ENCODE data around the gene NPHP3.
A peak's percentile ranks its signal among the peaks of the same experiment; 100 is the strongest.

Gene NPHP3

DNA sequence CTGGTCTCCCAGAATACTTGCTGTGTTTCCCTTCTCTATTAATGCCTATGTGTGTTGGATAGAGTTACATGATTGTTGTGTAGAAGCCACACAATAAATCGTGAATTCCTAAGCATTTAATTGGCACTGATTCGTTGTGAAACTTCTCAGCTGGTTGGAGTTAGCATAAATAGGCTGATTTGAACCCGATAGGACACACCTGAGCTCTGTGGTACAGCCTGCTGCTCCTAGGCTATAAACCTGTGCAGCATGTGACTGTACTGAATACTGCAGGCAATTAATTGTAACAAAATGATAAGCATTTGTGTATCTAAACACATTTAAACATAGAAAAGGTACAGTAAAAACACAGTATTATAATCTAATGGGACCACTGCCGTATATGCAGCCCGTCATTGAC, 67.5 kb downstream of the NPHP3 start:
- no peaks in the 10 kb centered on the region for H3K4me1 ChIP-seq (ENCODE audit: control insufficient read depth, insufficient read depth, low read depth, low read length)
- WGBS, result 89% methylated on average over 5 of the region's 5 CpGs
- no peak overlapping the region for H4K91ac ChIP-seq (ENCODE audit: low read length)
- no peak overlapping the region for H2BK15ac ChIP-seq (ENCODE audit: low read depth, poor library complexity, severe bottlenecking)
- no peak overlapping the region for H4K8ac ChIP-seq (ENCODE audit: low read length)
- no peak overlapping the region for H2BK12ac ChIP-seq (ENCODE audit: low read length in 2 of 2)
- no peak overlapping the region for H3K14ac ChIP-seq (ENCODE audit: low read length in 2 of 2)
- no peaks in the 10 kb centered on the region for H3K36me3 ChIP-seq (ENCODE audit: control insufficient read depth in 1 of 2, insufficient read depth in 2 of 2, low read depth in 1 of 2, low read length in 2 of 2)
- no peaks in the 10 kb centered on the region for H3K9me3 ChIP-seq (ENCODE audit: control insufficient read depth, low read length)
- H2BK120ac ChIP-seq (ENCODE audit: low read depth, low read length), result no peak overlapping the region
- H3K4me3 ChIP-seq (ENCODE audit: insufficient read depth in 1 of 2, low read depth in 1 of 2, low read length in 2 of 2), result no peak overlapping the region
- H3K27me3 ChIP-seq (ENCODE audit: control insufficient read depth in 1 of 2, insufficient read depth in 1 of 2, low read length in 2 of 2), result no peaks in the 10 kb centered on the region
- H3K23ac ChIP-seq (ENCODE audit: low read length in 2 of 2), result no peak overlapping the region
- no peak for DNase-seq
- H3K4me2 ChIP-seq (ENCODE audit: low read length, poor library complexity, severe bottlenecking), result no peak overlapping the region
- no peak overlapping the region for H3K4ac ChIP-seq (ENCODE audit: low read depth in 1 of 2, low read length in 2 of 2)
- no peak overlapping the region for H3K9ac ChIP-seq (ENCODE audit: low read length)
- H2BK5ac ChIP-seq (ENCODE audit: low read depth, low read length, poor library complexity, severe bottlenecking), result no peak overlapping the region
- peaks cover 8% of the 10 kb centered on the region for H3K79me1 ChIP-seq (replicated peaks; ENCODE audit: low read length, poor library complexity, severe bottlenecking)
- no peak overlapping the region for H3K18ac ChIP-seq (ENCODE audit: low read depth in 1 of 2, low read length in 2 of 2)
- no peak overlapping the region for H3K27ac ChIP-seq (ENCODE audit: low read length, poor library complexity, severe bottlenecking)
- H2AK5ac ChIP-seq (ENCODE audit: low read length, severe bottlenecking), result no peak overlapping the region
- no peak overlapping the region for H2AFZ ChIP-seq (ENCODE audit: low read depth, low read length)

DNA sequence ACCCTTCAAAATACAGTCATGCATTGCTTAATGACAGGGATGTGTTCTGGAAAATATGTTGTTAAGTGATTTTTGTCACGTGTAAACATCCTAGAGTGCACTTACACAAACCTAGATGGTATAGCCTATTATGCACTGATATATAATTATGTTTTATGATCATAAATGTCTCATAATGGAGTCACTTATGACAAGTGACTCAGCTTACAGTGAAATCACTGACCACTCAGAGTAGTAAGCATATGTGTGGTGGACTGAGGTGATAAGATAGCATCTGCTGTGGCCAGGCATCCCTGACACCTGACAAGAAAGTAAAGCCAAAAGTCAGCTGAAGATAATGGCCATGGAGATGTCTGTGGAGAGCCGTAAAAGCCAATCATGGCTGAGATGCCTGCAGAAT, 68.0 kb downstream of the NPHP3 start:
- Histone ChIP-seq H3K9ac (ENCODE audit: low read length) (no peak overlapping the region), H3K4me2 (ENCODE audit: low read length, poor library complexity, severe bottlenecking) (no peak overlapping the region), H3K27me3 (ENCODE audit: control insufficient read depth in 1 of 2, insufficient read depth in 1 of 2, low read length in 2 of 2) (no peaks in the 10 kb centered on the region), H3K23ac (ENCODE audit: low read length in 2 of 2) (no peak overlapping the region), H3K79me1 (replicated peaks; ENCODE audit: low read length, poor library complexity, severe bottlenecking) (peaks cover 8% of the 10 kb centered on the region), H2BK15ac (ENCODE audit: low read depth, poor library complexity, severe bottlenecking) (no peak overlapping the region), H2BK5ac (ENCODE audit: low read depth, low read length, poor library complexity, severe bottlenecking) (no peak overlapping the region), H3K27ac (ENCODE audit: low read length, poor library complexity, severe bottlenecking) (no peak overlapping the region), H4K8ac (ENCODE audit: low read length) (no peak overlapping the region), H2BK12ac (ENCODE audit: low read length in 2 of 2) (no peak overlapping the region), H3K14ac (ENCODE audit: low read length in 2 of 2) (no peak overlapping the region), H2AFZ (ENCODE audit: low read depth, low read length) (no peak overlapping the region), H4K91ac (ENCODE audit: low read length) (no peak overlapping the region), H2BK120ac (ENCODE audit: low read depth, low read length) (no peak overlapping the region), H3K4me3 (ENCODE audit: insufficient read depth in 1 of 2, low read depth in 1 of 2, low read length in 2 of 2) (no peak overlapping the region), H2AK5ac (ENCODE audit: low read length, severe bottlenecking) (no peak overlapping the region), H3K36me3 (ENCODE audit: control insufficient read depth in 1 of 2, insufficient read depth in 2 of 2, low read depth in 1 of 2, low read length in 2 of 2) (no peaks in the 10 kb centered on the region), H3K18ac (ENCODE audit: low read depth in 1 of 2, low read length in 2 of 2) (no peak overlapping the region), H3K4ac (ENCODE audit: low read depth in 1 of 2, low read length in 2 of 2) (no peak overlapping the region), H3K9me3 (ENCODE audit: control insufficient read depth, low read length) (no peaks in the 10 kb centered on the region), H3K4me1 (ENCODE audit: control insufficient read depth, insufficient read depth, low read depth, low read length) (no peaks in the 10 kb centered on the region)
- DNase-seq, result no peak
- WGBS, result 97% methylated on average over 1 of the region's 2 CpGs

DNA sequence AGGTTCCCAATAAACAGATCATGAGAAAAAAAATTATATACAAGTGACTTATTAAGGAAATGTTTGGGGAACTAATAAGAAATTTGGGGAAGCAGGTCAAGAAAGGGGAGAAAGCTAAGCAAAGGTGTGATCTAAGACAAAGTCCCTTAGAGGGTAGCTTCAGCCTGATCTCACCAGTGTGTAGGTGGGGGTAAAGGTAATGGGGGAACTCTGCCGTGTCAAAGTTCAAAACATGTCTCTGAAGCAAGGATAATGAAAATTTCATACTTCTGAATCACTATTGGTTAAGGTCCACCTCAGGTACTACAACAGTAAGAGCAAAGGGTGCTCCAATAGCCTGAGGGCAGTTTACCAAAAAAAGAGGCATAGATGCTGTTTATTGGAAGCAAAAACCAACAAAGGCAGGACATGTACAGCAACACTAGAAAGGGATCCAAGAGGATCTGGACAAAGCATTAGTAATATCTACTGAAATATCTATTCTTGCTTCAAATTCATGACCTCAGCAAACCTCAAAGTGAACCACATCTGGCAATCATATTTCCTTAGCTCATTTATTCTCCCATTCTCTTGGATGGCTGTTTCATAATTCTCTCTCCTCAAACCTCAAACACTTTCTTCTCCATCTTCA, 69.5 kb downstream of the NPHP3 start:
- Histone ChIP-seq H2BK120ac (ENCODE audit: low read depth, low read length) (no peak overlapping the region), H2BK12ac (ENCODE audit: low read length in 2 of 2) (no peak overlapping the region), H3K79me1 (replicated peaks; ENCODE audit: low read length, poor library complexity, severe bottlenecking) (peaks cover 10% of the 10 kb centered on the region), H2AFZ (ENCODE audit: low read depth, low read length) (no peak overlapping the region), H3K4me2 (ENCODE audit: low read length, poor library complexity, severe bottlenecking) (no peak overlapping the region), H2BK15ac (ENCODE audit: low read depth, poor library complexity, severe bottlenecking) (no peak overlapping the region), H4K91ac (ENCODE audit: low read length) (no peak overlapping the region), H3K23ac (ENCODE audit: low read length in 2 of 2) (no peak overlapping the region), H3K4me1 (ENCODE audit: control insufficient read depth, insufficient read depth, low read depth, low read length) (no peaks in the 10 kb centered on the region), H3K9me3 (ENCODE audit: control insufficient read depth, low read length) (no peaks in the 10 kb centered on the region), H3K4ac (ENCODE audit: low read depth in 1 of 2, low read length in 2 of 2) (no peak overlapping the region), H3K18ac (ENCODE audit: low read depth in 1 of 2, low read length in 2 of 2) (no peak overlapping the region), H3K14ac (ENCODE audit: low read length in 2 of 2) (no peak overlapping the region), H3K27me3 (ENCODE audit: control insufficient read depth in 1 of 2, insufficient read depth in 1 of 2, low read length in 2 of 2) (no peaks in the 10 kb centered on the region), H2AK5ac (ENCODE audit: low read length, severe bottlenecking) (no peak overlapping the region), H3K27ac (ENCODE audit: low read length, poor library complexity, severe bottlenecking) (no peak overlapping the region), H3K36me3 (ENCODE audit: control insufficient read depth in 1 of 2, insufficient read depth in 2 of 2, low read depth in 1 of 2, low read length in 2 of 2) (no peaks in the 10 kb centered on the region), H2BK5ac (ENCODE audit: low read depth, low read length, poor library complexity, severe bottlenecking) (no peak overlapping the region), H4K8ac (ENCODE audit: low read length) (no peak overlapping the region), H3K9ac (ENCODE audit: low read length) (peak overlapping the region; percentile 14), H3K4me3 (ENCODE audit: insufficient read depth in 1 of 2, low read depth in 1 of 2, low read length in 2 of 2) (no peak overlapping the region)
- WGBS, result no CpG with 5 or more reads among the region's 1 CpG
- DNase-seq, result no peak

DNA sequence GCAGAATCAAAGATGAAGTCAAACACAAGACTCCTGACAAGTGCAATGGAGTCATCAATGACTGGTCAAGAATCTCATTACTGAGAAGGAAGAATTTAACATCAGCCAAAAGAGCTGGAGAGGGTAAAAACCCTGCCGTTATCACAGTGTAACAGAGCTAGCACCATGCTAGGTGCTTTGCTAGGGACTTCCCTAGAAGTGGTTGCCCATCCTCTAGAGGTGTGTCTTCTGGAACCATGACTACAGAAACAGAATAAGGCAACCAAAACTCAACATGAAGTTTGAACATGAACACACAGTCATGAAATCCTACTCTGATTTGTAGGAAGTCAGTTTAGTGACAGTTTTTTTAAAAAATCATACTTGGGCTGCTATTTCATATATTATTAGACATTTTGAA, 72.1 kb downstream of the NPHP3 start:
- no peaks in the 10 kb centered on the region for H3K4me1 ChIP-seq (ENCODE audit: control insufficient read depth, insufficient read depth, low read depth, low read length)
- peaks cover 12% of the 10 kb centered on the region for H3K79me1 ChIP-seq (replicated peaks; ENCODE audit: low read length, poor library complexity, severe bottlenecking)
- no peak overlapping the region for H4K8ac ChIP-seq (ENCODE audit: low read length)
- no peak overlapping the region for H2BK120ac ChIP-seq (ENCODE audit: low read depth, low read length)
- DNase-seq, result no peak
- no peaks in the 10 kb centered on the region for H3K9me3 ChIP-seq (ENCODE audit: control insufficient read depth, low read length)
- H3K23ac ChIP-seq (ENCODE audit: low read length in 2 of 2), result no peak overlapping the region
- no peak overlapping the region for H3K27ac ChIP-seq (ENCODE audit: low read length, poor library complexity, severe bottlenecking)
- H2BK15ac ChIP-seq (ENCODE audit: low read depth, poor library complexity, severe bottlenecking), result no peak overlapping the region
- no peak overlapping the region for H3K4me2 ChIP-seq (ENCODE audit: low read length, poor library complexity, severe bottlenecking)
- H3K4ac ChIP-seq (ENCODE audit: low read depth in 1 of 2, low read length in 2 of 2), result no peak overlapping the region
- H3K14ac ChIP-seq (ENCODE audit: low read length in 2 of 2), result no peak overlapping the region
- H3K27me3 ChIP-seq (ENCODE audit: control insufficient read depth in 1 of 2, insufficient read depth in 1 of 2, low read length in 2 of 2), result no peaks in the 10 kb centered on the region
- H4K91ac ChIP-seq (ENCODE audit: low read length), result no peak overlapping the region
- WGBS, result 94% methylated on average over 1 of the region's 1 CpG
- H2BK12ac ChIP-seq (ENCODE audit: low read length in 2 of 2), result no peak overlapping the region
- no peak overlapping the region for H3K18ac ChIP-seq (ENCODE audit: low read depth in 1 of 2, low read length in 2 of 2)
- no peak overlapping the region for H3K9ac ChIP-seq (ENCODE audit: low read length)
- H2BK5ac ChIP-seq (ENCODE audit: low read depth, low read length, poor library complexity, severe bottlenecking), result no peak overlapping the region
- no peak overlapping the region for H2AFZ ChIP-seq (ENCODE audit: low read depth, low read length)
- H3K36me3 ChIP-seq (ENCODE audit: control insufficient read depth in 1 of 2, insufficient read depth in 2 of 2, low read depth in 1 of 2, low read length in 2 of 2), result no peaks in the 10 kb centered on the region
- no peak overlapping the region for H3K4me3 ChIP-seq (ENCODE audit: insufficient read depth in 1 of 2, low read depth in 1 of 2, low read length in 2 of 2)
- no peak overlapping the region for H2AK5ac ChIP-seq (ENCODE audit: low read length, severe bottlenecking)
